ENCODE data around the gene ENGASE. TPM values are rescaled to one million over a fixed set of nuclear protein-coding genes. Genes with fewer than 3 reads are reported as not detected.

ENGASE gene
- total and polyA plus RNA-seq, 2 experiments from 2014 or later: 9.0 to 27.1 TPM

DNA sequence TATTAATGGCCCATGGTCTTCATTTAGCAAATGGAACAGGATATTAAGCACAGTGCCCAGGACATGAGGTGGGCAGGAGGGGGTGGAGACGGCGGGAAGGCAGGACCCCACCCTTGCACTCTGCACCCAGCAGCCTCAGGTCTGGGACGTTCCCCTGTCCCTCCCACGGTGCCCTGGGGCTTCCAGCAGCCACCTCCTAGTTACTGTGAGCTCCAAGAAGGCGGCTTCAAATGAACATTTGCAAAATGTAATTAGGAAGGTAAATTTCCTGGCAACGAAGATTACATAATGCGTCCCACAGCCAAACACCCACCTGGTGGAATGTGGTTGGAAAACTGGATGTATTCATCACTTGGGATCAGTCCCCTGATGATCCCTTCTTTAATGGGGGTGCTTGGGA is 59.4 kb downstream of the ENGASE start:
- H3K27ac ChIP-seq (ENCODE audit: low read depth): no peak overlapping the region
- Mint-ChIP-seq H3K4me1 (peaks cover 14% of the 10 kb centered on the region), H3K27me3 (ENCODE audit: insufficient read depth, low read depth, poor library complexity) (peaks cover 17% of the 10 kb centered on the region), H3K4me3 (no peak overlapping the region), H3K27ac (no peak overlapping the region), H3K36me3 (ENCODE audit: low read depth) (no peaks in the 10 kb centered on the region; the same call in 2 of the 3 replicates), H3K9me3 (no peaks in the 10 kb centered on the region; the same call in 1 of the 3 replicates)
- no peaks in the 10 kb centered on the region for H3K27me3 ChIP-seq (ENCODE audit: insufficient read depth)
- H3K4me3 ChIP-seq: no peak overlapping the region
- no peaks in the 10 kb centered on the region for H3K36me3 ChIP-seq (ENCODE audit: insufficient read depth)
- no peaks in the 10 kb centered on the region for H4K20me1 ChIP-seq (replicated peaks; ENCODE audit: insufficient read depth)
- H3K79me2 ChIP-seq (replicated peaks; ENCODE audit: insufficient read depth): no peaks in the 10 kb centered on the region
- DNase-seq (ENCODE audit: low spot score) (no peak), ATAC-seq (no peak)
- no peaks in the 10 kb centered on the region for H3K9me2 ChIP-seq (ENCODE audit: insufficient read depth)
- no peak overlapping the region for H3K4me2 ChIP-seq
- H2AFZ ChIP-seq: no peak overlapping the region
- H3K4me1 ChIP-seq (ENCODE audit: insufficient read depth): no peaks in the 10 kb centered on the region
- H3F3A ChIP-seq (replicated peaks; ENCODE audit: low read depth): no peaks in the 10 kb centered on the region
- TF ChIP-seq POLR2AphosphoS5 (IDR thresholded peaks at IDR 0.05; ENCODE audit: low read depth) (no peak), ZNF331 (CRISPR knock-in tag; IDR thresholded peaks at IDR 0.05; ENCODE audit: low read depth) (no peak), STAT1 (IDR thresholded peaks at IDR 0.05; ENCODE audit: unreplicated experiment) (no peak), NANOG (IDR thresholded peaks at IDR 0.05; ENCODE audit: borderline replicate concordance) (no peak), ZNF114 (CRISPR knock-in tag; IDR thresholded peaks at IDR 0.05) (no peak), JUNB (IDR thresholded peaks at IDR 0.05; ENCODE audit: unreplicated experiment) (no peak), EZH2phosphoT487 (IDR thresholded peaks at IDR 0.05; ENCODE audit: unreplicated experiment) (no peak), EZH2 (IDR thresholded peaks at IDR 0.05; ENCODE audit: low read depth, unreplicated experiment) (no peak), ZNF462 (CRISPR knock-in tag; IDR thresholded peaks at IDR 0.05) (no peak), CREB1 (CRISPR knock-in tag; IDR thresholded peaks at IDR 0.05; ENCODE audit: low read depth) (no peak)
- TF ChIP-seq, protein P1, sequence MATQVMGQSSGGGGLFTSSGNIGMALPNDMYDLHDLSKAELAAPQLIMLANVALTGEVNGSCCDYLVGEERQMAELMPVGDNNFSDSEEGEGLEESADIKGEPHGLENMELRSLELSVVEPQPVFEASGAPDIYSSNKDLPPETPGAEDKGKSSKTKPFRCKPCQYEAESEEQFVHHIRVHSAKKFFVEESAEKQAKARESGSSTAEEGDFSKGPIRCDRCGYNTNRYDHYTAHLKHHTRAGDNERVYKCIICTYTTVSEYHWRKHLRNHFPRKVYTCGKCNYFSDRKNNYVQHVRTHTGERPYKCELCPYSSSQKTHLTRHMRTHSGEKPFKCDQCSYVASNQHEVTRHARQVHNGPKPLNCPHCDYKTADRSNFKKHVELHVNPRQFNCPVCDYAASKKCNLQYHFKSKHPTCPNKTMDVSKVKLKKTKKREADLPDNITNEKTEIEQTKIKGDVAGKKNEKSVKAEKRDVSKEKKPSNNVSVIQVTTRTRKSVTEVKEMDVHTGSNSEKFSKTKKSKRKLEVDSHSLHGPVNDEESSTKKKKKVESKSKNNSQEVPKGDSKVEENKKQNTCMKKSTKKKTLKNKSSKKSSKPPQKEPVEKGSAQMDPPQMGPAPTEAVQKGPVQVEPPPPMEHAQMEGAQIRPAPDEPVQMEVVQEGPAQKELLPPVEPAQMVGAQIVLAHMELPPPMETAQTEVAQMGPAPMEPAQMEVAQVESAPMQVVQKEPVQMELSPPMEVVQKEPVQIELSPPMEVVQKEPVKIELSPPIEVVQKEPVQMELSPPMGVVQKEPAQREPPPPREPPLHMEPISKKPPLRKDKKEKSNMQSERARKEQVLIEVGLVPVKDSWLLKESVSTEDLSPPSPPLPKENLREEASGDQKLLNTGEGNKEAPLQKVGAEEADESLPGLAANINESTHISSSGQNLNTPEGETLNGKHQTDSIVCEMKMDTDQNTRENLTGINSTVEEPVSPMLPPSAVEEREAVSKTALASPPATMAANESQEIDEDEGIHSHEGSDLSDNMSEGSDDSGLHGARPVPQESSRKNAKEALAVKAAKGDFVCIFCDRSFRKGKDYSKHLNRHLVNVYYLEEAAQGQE (IDR thresholded peaks at IDR 0.05; ENCODE audit: unreplicated experiment): no peak
- TF ChIP-seq, protein P2, sequence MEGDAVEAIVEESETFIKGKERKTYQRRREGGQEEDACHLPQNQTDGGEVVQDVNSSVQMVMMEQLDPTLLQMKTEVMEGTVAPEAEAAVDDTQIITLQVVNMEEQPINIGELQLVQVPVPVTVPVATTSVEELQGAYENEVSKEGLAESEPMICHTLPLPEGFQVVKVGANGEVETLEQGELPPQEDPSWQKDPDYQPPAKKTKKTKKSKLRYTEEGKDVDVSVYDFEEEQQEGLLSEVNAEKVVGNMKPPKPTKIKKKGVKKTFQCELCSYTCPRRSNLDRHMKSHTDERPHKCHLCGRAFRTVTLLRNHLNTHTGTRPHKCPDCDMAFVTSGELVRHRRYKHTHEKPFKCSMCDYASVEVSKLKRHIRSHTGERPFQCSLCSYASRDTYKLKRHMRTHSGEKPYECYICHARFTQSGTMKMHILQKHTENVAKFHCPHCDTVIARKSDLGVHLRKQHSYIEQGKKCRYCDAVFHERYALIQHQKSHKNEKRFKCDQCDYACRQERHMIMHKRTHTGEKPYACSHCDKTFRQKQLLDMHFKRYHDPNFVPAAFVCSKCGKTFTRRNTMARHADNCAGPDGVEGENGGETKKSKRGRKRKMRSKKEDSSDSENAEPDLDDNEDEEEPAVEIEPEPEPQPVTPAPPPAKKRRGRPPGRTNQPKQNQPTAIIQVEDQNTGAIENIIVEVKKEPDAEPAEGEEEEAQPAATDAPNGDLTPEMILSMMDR (conservative IDR thresholded peaks at IDR 0.05; ENCODE audit: low read depth in 2 of 2): no peak
- TF ChIP-seq, protein P3, sequence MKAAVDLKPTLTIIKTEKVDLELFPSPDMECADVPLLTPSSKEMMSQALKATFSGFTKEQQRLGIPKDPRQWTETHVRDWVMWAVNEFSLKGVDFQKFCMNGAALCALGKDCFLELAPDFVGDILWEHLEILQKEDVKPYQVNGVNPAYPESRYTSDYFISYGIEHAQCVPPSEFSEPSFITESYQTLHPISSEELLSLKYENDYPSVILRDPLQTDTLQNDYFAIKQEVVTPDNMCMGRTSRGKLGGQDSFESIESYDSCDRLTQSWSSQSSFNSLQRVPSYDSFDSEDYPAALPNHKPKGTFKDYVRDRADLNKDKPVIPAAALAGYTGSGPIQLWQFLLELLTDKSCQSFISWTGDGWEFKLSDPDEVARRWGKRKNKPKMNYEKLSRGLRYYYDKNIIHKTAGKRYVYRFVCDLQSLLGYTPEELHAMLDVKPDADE (IDR thresholded peaks at IDR 0.05): no peak

Measured in GM23338 (cell line).